ENCODE results near the gene HECW1. TPM values are rescaled to one million over a fixed set of nuclear protein-coding genes. Genes with fewer than 3 reads are reported as not detected.

HECW1 gene
- total RNA-seq, 1 donor: 2.9 TPM

DNA sequence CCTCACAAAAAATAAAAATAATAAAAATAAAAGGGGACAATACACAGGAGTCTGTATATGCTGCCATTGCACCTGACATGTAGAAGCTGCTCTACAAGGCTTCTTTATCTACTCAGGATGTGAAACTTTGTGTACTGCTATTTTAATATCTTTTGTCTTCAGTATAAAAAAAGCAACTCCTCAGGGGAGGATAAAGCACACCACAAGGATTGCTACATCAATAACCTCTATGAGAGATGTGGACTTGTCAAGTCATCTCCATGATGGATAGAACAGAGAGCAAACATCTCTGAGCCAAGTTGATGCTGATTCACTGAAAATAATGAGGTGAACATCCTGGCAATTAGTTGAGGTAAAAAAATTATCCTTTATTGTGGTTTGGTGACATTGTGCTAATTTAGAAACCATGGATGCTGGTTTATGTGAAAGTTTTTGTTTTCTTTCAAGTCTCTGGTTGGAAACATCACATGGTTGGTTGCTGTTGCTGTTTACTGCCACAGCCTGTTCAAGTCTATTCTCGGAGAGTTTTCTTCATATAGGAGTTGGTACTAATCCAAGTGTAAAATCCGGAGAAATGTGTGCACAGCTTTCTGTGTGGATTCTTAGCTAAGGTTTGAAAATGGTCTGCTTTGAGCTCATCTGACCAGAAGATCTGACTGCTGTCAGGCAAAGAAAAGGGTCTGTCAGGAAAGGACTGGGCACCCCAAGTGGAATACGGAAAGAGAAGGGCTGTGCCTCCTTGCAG lies 1.5 kb upstream of the HECW1 start:
- no peak for DNase-seq (ENCODE audit: insufficient read length, low spot score, missing footprints)
- H3K36me3 ChIP-seq (ENCODE audit: insufficient read depth, low read length): no peaks in the 10 kb centered on the region
- no peak overlapping the region for H3K4me2 ChIP-seq (ENCODE audit: insufficient read depth, low read length)
- peaks cover 75% of the 10 kb centered on the region for H3K27me3 ChIP-seq (ENCODE audit: insufficient read depth, low read length)
- no peak overlapping the region for H3K27ac ChIP-seq (ENCODE audit: low read depth, low read length)
- H3K9me3 ChIP-seq (ENCODE audit: low read depth, low read length): no peaks in the 10 kb centered on the region
- no peaks in the 10 kb centered on the region for H3K79me2 ChIP-seq (ENCODE audit: insufficient read depth, low read length)
- H3K4me1 ChIP-seq (ENCODE audit: insufficient read depth, low read length): no peaks in the 10 kb centered on the region
- H3K4me3 ChIP-seq (ENCODE audit: insufficient read depth, low read length): no peak overlapping the region
- TF ChIP-seq, protein P1, sequence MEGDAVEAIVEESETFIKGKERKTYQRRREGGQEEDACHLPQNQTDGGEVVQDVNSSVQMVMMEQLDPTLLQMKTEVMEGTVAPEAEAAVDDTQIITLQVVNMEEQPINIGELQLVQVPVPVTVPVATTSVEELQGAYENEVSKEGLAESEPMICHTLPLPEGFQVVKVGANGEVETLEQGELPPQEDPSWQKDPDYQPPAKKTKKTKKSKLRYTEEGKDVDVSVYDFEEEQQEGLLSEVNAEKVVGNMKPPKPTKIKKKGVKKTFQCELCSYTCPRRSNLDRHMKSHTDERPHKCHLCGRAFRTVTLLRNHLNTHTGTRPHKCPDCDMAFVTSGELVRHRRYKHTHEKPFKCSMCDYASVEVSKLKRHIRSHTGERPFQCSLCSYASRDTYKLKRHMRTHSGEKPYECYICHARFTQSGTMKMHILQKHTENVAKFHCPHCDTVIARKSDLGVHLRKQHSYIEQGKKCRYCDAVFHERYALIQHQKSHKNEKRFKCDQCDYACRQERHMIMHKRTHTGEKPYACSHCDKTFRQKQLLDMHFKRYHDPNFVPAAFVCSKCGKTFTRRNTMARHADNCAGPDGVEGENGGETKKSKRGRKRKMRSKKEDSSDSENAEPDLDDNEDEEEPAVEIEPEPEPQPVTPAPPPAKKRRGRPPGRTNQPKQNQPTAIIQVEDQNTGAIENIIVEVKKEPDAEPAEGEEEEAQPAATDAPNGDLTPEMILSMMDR (IDR thresholded peaks at IDR 0.05; ENCODE audit: extremely low read depth, low read depth, low read length): no peak
- H4K20me1 ChIP-seq (ENCODE audit: insufficient read depth, low read length): peaks cover 2% of the 10 kb centered on the region
- no peak overlapping the region for H2AFZ ChIP-seq (ENCODE audit: low read length)

DNA sequence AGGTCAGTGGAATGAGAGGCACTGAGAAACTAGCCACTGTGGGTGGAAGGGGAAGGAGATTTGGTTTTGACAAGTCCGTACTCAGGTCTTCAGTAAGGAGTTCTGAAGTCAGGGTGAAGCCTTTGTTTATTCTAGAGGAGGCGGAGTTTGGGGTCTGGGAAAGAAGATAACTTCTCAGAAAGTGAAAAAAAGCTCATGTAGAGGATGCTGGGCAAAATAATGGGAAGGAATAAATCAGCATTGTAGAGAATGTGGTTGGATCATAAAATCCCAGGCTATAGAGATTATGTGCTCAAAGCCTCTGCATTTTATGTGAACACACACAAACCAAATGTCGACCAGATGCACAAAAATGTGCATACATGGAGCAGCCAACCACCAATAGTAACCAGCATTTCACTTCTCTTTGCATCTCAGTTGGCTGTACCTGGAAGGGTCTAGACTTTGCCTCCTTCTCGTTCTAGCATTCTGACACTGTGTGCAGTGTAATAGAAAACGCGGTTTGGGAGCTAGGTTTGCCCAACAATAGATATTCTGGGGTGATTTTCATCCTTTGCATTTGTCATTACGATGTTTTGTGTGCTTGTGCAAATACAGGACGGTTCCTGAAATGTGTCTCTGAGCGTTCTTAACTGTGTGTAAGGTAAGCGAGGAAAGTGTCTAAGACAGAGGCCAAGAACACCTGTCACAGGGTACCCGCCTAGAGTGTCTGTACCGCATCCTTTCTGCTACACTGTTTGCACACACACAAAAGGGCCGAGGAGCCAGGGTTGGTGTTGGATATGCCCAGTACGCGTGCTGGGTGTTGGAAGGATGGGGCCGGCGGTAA lies 603 bp upstream of the HECW1 start:
- no peak overlapping the region for H3K27ac ChIP-seq (ENCODE audit: low read depth, low read length)
- H3K79me2 ChIP-seq (ENCODE audit: insufficient read depth, low read length): no peaks in the 10 kb centered on the region
- no peaks in the 10 kb centered on the region for H3K9me3 ChIP-seq (ENCODE audit: low read depth, low read length)
- H3K36me3 ChIP-seq (ENCODE audit: insufficient read depth, low read length): no peaks in the 10 kb centered on the region
- H4K20me1 ChIP-seq (ENCODE audit: insufficient read depth, low read length): peaks cover 2% of the 10 kb centered on the region
- no peak for DNase-seq (ENCODE audit: insufficient read length, low spot score, missing footprints)
- H3K4me3 ChIP-seq (ENCODE audit: insufficient read depth, low read length): no peak overlapping the region
- no peaks in the 10 kb centered on the region for H3K4me1 ChIP-seq (ENCODE audit: insufficient read depth, low read length)
- peaks cover 84% of the 10 kb centered on the region for H3K27me3 ChIP-seq (ENCODE audit: insufficient read depth, low read length)
- TF ChIP-seq, protein P1 (IDR thresholded peaks at IDR 0.05; ENCODE audit: extremely low read depth, low read depth, low read length): no peak
- no peak overlapping the region for H2AFZ ChIP-seq (ENCODE audit: low read length)
- no peak overlapping the region for H3K4me2 ChIP-seq (ENCODE audit: insufficient read depth, low read length)

DNA sequence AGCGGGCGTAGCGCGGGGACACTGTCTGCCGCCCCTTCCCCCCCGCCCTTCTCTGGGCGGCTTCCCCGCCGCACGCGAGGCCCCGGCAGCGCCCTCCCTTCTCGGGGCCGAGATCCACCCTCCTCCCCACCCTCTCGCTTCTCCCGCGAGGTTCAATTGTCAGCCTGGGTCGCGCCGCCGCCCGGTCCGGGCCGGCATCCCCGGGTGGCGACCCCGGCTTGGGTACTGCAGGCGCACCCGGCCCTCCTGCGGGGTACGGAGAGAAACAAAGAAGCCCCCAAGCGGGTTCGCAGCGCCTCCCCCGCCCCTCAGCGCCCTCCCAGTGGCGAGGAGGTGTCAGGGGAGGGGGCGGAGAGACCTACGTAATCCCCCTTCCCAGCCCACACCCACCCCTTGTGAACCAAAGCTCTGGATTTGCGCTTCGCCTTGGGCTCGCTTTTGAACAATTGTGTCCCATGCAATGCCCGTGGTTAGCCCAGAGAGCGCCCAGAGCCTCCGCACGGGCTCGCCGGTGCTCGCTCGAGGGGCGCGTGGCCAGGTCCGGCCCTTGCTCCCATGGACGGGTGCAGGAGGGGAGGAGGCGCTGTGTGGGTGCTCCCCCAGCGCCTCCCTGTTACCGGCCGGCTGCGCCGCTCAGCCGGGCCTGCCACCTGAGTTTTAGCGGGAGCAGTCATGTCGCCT lies 634 bp downstream of the HECW1 start:
- DNase-seq (ENCODE audit: insufficient read length, low spot score, missing footprints): peak; percentile 74
- no peaks in the 10 kb centered on the region for H3K9me3 ChIP-seq (ENCODE audit: low read depth, low read length)
- peaks cover 93% of the 10 kb centered on the region for H3K27me3 ChIP-seq (ENCODE audit: insufficient read depth, low read length)
- no peak overlapping the region for H3K4me2 ChIP-seq (ENCODE audit: insufficient read depth, low read length)
- H2AFZ ChIP-seq (ENCODE audit: low read length): no peak overlapping the region
- TF ChIP-seq, protein P1 (IDR thresholded peaks at IDR 0.05; ENCODE audit: extremely low read depth, low read depth, low read length): no peak
- H3K36me3 ChIP-seq (ENCODE audit: insufficient read depth, low read length): no peaks in the 10 kb centered on the region
- no peak overlapping the region for H3K27ac ChIP-seq (ENCODE audit: low read depth, low read length)
- no peaks in the 10 kb centered on the region for H3K79me2 ChIP-seq (ENCODE audit: insufficient read depth, low read length)
- H4K20me1 ChIP-seq (ENCODE audit: insufficient read depth, low read length): peaks cover 2% of the 10 kb centered on the region
- H3K4me3 ChIP-seq (ENCODE audit: insufficient read depth, low read length): no peak overlapping the region
- H3K4me1 ChIP-seq (ENCODE audit: insufficient read depth, low read length): no peaks in the 10 kb centered on the region
